Effector CD8-positive, alpha-beta T cell (primary cell): Measurements from ENCODE around the gene ZFAND6.

Source experiments
- DNase-seq: peaks from one replicate; lab custom pipeline; 2025; lab: John Stamatoyannopoulos, UW

ZFAND6 gene

DNA sequence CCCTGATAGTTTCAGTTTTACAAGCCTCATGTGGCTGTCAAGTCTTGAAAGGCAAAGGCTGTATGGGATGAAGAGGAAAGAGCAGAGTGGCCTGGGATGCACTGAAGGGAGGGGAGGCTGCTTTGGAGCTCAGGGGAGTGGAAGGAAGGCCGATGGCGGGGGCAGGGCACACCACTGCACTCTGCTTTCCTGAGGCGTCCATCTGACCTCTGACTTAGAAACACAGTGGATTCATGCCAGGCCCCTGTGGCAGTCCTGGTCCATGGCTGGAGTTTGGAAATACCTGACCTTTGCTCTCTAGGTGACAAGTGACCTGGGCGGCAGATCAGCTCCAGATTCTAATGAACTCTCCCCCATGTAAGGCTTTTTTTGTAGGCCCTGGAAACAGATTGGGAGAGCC is 112.3 kb downstream of the ZFAND6 start:
- no peak for DNase-seq

GRCh38 chr15:80172401-80172800 is 112.9 kb downstream of the ZFAND6 start:
- no peak for DNase-seq

- DNase-seq: peak; percentile 43
These were observed 113.7 kb downstream of the ZFAND6 start for GRCh38 chr15:80173022-80173759.

DNA sequence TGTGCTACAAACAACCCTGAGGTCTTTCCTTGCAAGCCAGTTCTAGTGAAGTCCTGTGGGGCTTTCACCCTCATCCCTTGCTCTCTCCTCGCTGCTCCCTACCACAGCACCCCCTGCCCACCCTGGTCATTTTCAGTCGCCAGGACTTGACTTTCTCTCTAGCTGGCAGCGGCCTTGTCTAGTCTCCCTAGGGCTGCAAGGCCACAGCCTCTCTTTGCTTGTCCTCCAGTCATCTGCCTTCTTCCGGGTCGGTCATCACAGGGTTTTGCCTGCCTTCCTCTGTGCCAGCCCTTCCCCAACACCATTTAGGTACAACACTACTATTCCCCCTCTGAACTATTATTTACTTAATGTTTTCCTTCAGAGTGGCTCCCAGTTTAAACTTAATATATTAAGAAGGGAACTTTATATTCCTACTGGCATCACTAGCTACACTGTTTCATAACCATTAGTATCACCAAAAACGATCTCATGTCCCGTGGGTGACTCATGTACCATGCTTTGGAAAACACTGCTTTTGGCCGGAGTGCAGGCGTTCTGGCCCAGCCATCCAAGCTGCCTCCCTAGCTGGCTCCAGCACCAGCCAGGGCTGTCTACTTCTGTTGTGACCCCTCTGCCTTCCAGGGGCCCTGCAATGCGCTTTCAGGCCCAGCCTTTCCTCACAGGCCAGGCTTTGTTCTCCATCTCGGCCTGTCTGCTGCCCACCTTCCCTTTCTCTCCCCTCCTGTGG is 114.7 kb downstream of the ZFAND6 start:
- DNase-seq: no peak

GRCh38 chr15:80175436-80175835 is 116.0 kb downstream of the ZFAND6 start:
- DNase-seq: no peak

DNA sequence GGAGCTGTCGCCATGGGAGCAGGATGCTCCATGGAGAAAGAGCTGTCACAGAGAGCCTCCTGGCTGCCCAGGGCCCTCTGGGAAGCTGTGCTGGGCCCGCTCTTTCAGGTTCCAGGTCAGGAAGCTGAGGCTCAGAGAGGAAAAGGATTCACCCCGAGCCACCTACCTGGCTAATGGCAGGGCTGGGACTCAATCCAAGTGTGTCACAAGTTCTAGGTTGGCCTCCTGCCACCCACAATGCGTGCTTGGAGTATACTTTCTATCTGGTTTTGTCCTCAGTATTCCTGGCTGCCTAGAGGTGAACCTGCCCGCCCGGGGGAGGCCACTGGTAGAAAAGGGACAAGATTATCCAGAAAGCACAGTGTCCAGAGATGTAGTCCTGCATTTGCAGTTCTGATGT is 117.0 kb downstream of the ZFAND6 start:
- no peak for DNase-seq

- DNase-seq: no peak
These were observed 117.7 kb downstream of the ZFAND6 start for GRCh38 chr15:80177156-80177555.

DNA sequence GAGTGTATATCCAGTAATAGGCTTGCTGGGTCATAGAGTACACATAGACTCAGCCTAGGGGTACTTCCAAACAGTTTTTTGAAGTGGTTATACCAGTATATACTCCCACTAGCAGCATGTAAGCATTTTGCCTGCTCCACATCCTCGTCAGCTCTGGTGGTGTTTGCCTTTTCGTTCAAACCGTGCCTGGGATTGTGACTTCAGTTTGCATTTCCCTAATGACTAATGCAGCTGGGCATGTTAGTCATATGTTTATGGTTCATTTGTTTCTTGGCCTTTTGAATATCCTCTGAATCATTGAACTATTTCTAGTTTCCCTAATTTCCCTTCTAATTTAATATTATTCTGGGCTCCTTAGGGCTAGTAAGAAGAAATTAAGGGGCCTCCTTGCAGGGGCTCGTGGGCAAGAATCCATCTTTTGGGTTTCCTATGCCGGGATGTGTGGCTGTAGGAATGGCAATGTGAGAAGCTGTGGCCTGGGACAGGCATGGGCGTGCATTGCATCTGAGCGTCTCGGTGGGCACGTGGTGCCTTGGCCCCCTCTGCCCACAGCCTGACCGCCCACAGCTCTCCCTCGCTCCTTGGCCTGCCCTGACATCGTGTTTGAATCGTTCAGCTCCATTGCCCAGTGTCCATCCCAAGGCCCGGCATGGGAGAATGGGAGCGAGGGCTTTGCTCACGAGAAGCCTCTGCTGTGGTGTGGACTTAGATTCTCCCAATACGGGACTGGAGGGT is 119.7 kb downstream of the ZFAND6 start:
- no peak for DNase-seq

- DNase-seq: no peak
These were observed 120.5 kb downstream of the ZFAND6 start for GRCh38 chr15:80179935-80180334.

DNA sequence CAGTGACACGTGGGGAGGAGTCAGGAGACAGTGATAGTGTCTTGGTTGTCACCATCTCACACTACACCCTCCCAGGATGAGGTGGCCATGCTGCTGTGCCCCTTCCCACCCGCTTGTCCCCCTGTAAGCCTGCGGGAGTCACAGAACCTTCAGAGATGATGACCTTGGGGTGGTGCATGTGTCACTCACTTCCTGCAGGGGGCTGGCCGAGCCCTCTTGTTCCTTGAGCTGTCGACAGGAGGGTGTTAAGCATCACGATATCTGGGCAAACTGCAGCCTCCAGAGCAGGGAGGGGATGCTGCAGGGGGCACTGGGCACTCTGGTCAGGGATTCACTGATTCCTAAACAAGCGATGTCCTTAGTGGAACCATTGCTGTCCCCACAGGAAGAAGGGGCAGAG is 121.0 kb downstream of the ZFAND6 start:
- no peak for DNase-seq

DNA sequence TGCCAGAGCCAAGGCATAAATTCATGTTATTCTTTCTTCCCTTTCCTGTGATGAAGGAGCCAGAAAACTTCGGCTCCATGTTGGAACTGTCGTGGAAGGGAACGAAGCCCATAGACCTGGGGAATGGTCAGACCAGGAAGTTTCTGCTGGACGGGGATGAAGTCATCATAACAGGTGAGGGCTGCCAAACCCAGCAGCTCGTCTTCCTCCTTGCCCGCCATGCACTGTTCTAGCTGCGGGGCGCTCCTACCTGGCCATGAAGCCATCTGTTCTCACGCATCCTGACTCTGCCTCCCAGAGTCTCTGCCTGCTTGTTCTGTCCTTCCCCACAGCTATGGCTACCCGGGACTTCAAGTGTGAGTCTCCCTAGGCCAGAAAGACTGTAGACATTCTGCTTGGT is 121.5 kb downstream of the ZFAND6 start:
- no peak for DNase-seq

DNA sequence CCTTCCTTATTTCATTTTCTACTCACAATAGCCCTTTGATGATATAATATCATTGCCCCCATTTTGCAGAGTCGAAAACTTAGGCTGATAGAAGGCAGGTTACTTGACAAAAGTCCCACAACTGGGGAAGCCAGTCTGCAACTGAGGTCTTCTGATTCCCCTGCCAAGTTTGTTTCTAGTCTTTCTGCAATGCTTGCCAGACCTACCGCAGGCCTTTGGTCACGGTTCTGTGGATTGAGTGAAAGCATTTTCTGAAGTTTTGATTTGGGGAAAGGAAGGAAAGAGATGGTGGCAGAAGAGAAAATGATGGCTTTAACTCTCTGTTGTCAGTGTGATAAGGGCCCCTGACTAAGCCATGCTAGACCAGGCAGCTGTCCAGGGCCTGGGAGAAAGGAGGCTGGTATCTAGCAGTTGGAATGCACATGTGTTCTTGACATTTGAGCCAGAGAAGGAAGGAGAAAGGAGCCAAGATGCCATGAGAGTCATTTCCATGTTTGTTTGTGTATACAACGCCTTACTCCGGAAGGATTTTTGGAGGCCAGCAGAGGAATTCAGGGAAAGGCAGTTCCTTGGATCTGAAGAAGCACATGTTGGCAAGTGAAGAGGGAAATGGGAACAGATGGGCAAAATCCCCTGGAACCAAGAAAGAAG is 123.3 kb downstream of the ZFAND6 start:
- DNase-seq: no peak

- DNase-seq: no peak
These were observed 123.8 kb downstream of the ZFAND6 start for GRCh38 chr15:80183306-80183705.

GRCh38 chr15:80183886-80184285 is 124.4 kb downstream of the ZFAND6 start:
- DNase-seq: no peak

DNA sequence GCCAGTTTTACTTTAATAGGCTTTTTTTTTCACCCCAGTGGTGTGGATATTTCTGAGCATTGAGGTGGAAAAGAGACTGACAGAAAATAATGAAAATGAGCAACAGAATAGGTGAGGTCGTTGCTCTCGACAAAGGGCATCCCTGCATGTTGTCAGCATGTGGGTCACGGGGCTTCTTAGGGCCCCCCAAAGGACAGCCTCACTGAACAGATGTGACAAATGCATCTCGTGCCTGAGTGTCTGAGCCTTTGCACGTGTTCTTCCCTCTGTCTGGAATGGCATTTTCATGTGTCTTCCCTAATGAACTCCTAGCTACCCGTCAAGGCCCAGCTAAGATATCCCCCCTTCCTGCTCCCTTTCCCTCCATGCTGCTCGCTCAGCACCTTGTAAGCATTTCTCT is 125.1 kb downstream of the ZFAND6 start:
- DNase-seq: no peak

DNA sequence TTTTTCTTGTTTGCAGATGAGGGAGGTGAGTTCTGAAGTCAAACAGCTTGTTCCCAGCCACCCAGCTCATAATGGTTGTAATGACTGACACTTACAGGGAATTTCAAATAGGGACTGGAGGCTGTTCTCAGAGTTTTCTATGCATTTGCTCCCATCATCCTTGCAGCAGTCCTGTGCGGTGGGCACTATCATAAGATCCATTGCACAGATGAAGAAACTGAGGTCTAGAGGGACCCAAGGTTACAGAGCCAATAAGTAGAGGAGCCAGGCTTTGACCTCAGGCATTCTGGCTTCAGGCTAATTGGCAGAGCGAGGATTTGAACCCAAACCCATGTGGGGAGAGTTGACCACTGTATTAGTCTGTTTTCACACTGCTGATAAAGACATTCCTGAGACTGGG is 125.7 kb downstream of the ZFAND6 start:
- DNase-seq: no peak

DNA sequence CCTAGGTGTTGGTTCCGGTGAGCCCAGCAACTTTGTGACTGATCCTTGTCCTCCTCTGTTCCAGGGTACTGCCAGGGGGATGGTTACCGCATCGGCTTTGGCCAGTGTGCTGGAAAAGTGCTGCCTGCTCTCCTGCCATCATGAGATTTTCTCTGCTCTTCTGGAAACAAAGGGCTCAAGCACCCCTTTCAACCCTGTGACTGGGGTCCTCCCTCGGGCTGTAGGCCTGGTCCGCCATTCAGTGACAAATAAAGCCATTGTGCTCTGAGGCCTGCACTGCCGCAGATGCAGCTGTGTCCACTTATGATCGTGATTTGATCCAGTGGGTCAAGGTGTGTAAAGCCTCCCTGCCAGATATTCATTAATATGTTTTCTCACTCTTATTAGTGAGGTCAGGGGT is 126.6 kb downstream of the ZFAND6 start:
- no peak for DNase-seq

- DNase-seq: no peak
These were observed 127.1 kb downstream of the ZFAND6 start for GRCh38 chr15:80186597-80186996.
